Gastrocnemius medialis (tissue), 4 donors: ENCODE data around the gene HDC. TPM values are rescaled to one million over a fixed set of nuclear protein-coding genes. Genes with fewer than 3 reads are reported as not detected.

Experiments
- ATAC-seq, 2 donors: fragments of 150-250 bp; one replicate each; pipeline ENCODE4 v1.9.1; 2016
- DNase-seq, 2 donors: peaks; one replicate each; pipeline ENCODE4 v3.0.0-alpha.2; 2019
- H3K27ac ChIP-seq, 4 donors: fragments of 200-600 bp; sonication (generic); 1 replicate in 1 of 4; 2 replicates in 3 of 4; pipeline ENCODE4 v1.5.1; 2016 to 2018; ENCODE audit warnings: mild to moderate bottlenecking in 2 of 4, moderate library complexity in 1 of 4
- H3K27me3 ChIP-seq, 3 donors: fragments of 200-600 bp; sonication (generic) in 2 of 3; 1 replicate in 1 of 3; 2 replicates in 2 of 3; pipeline versions ENCODE4 v1.5.1 to v1.6.0; 2016 to 2019; ENCODE audit warnings: mild to moderate bottlenecking in 1 of 3, moderate library complexity in 1 of 3
- H3K36me3 ChIP-seq, 2 donors: fragments of 200-600 bp; sonication (generic) in 1 of 2; one replicate each; pipeline ENCODE4 v1.5.1; 2017 to 2018
- H3K4me1 ChIP-seq, 2 donors: fragments of 200-600 bp; sonication (generic) in 1 of 2; one replicate each; pipeline ENCODE4 v1.5.1; 2016 to 2017; ENCODE audit warnings: mild to moderate bottlenecking in 2 of 2
- H3K4me3 ChIP-seq, 4 donors: fragments of 200-600 bp; sonication (generic) in 3 of 4; 1 replicate in 1 of 4; 2 replicates in 3 of 4; pipeline ENCODE4 v1.5.1; 2016 to 2019; ENCODE audit warnings: mild to moderate bottlenecking in 2 of 4
- H3K9me3 ChIP-seq, 3 donors: fragments of 200-600 bp; sonication (generic) in 2 of 3; 1 replicate in 1 of 3; 2 replicates in 2 of 3; pipeline ENCODE4 v1.5.1; 2016 to 2019
- CTCF ChIP-seq, 5 experiments: fragments of 450-650 bp in 3 of 5; fragments of 200-600 bp in 2 of 5; sonication (generic) in 2 of 5; IDR thresholded peaks in 4 of 5; conservative IDR thresholded peaks in 1 of 5; 1 replicate in 4 of 5; 2 replicates in 1 of 5; pipeline ENCODE4 v1.5.1; 2016 to 2019; ENCODE audit warnings: antibody characterized with exemption in 5 of 5, mild to moderate bottlenecking in 3 of 5, moderate library complexity in 3 of 5
- POLR2A ChIP-seq, 2 donors: fragments of 450-650 bp; IDR thresholded peaks; one replicate each; pipeline ENCODE4 v1.6.1; 2017; ENCODE audit warnings: antibody characterized with exemption in 2 of 2, mild to moderate bottlenecking in 2 of 2, moderate library complexity in 2 of 2
- in situ Hi-C, 4 donors: fragments of 200-750 bp; cut with MboI; loops; one replicate each; pipeline versions ENCODE4 v1.15.0 to v1.8.0; 2017; ENCODE audit warnings: low sequenced_read_pairs in 4 of 4
- intact Hi-C: fragments of 100-400 bp; cut with DNase I; formaldehyde crosslinking; loops from one replicate; pipeline ENCODE4 v1.15.1; 2023; ENCODE audit warnings: low total_unique reads
- total RNA-seq, 4 donors: library from RNA; depleted of rRNA; stranded (reverse); fragments of >200 nt; gene quantifications; one replicate each; pipeline versions ENCODE4 v1.1.0 to v1.2.3, GENCODE V29; 2016

The HDC gene
- total RNA-seq, 4 donors from 2014 or later = 0.09 to 0.20 TPM; not detected in 2

- in situ Hi-C loops = no loop called here
- H3K4me3 ChIP-seq = no peak overlapping the region
- no peak overlapping the region for H3K27ac ChIP-seq
- H3K9me3 ChIP-seq = no peaks in the 10 kb centered on the region
- no peaks in the 10 kb centered on the region for H3K36me3 ChIP-seq
- TF ChIP-seq POLR2A (IDR thresholded peaks at IDR 0.05) = no peak
- intact Hi-C loops = no loop called here
- DNase-seq (no peak), ATAC-seq (no peak)
- H3K27me3 ChIP-seq = no peaks in the 10 kb centered on the region
- H3K4me1 ChIP-seq = no peaks in the 10 kb centered on the region
These were observed 9.6 kb upstream of the HDC start for GRCh38 chr15:50275091-50275490.

- Histone ChIP-seq H3K27ac (no peak overlapping the region), H3K4me3 (no peak overlapping the region), H3K4me1 (no peaks in the 10 kb centered on the region), H3K27me3 (no peaks in the 10 kb centered on the region), H3K9me3 (no peaks in the 10 kb centered on the region), H3K36me3 (no peaks in the 10 kb centered on the region)
- in situ Hi-C loops = no loop called here
- DNase-seq (no peak), ATAC-seq (no peak)
- no peak for TF ChIP-seq CTCF (IDR thresholded peaks at IDR 0.05 in 4 of 5, conservative IDR thresholded peaks at IDR 0.05 in 1 of 5)
- no peak for TF ChIP-seq POLR2A (IDR thresholded peaks at IDR 0.05)
- intact Hi-C loops = no loop called here
These were observed 2.1 kb upstream of the HDC start for GRCh38 chr15:50267577-50267976.

- no peaks in the 10 kb centered on the region for H3K27me3 ChIP-seq
- ATAC-seq = no peak
- in situ Hi-C loops = no loop called here
These were observed 3.0 kb downstream of the HDC start for GRCh38 chr15:50262533-50262932.

GRCh38 chr15:50261981-50262380, 3.5 kb downstream of the HDC start:
- Histone ChIP-seq H3K9me3 (no peaks in the 10 kb centered on the region), H3K27ac (no peak overlapping the region), H3K4me3 (no peak overlapping the region), H3K4me1 (no peaks in the 10 kb centered on the region), H3K36me3 (no peaks in the 10 kb centered on the region), H3K27me3 (no peaks in the 10 kb centered on the region)
- ATAC-seq (no peak), DNase-seq (no peak)
- TF ChIP-seq CTCF (IDR thresholded peaks at IDR 0.05 in 4 of 5, conservative IDR thresholded peaks at IDR 0.05 in 1 of 5) = no peak
- intact Hi-C loops (no loop called here), in situ Hi-C loops (no loop called here)

More at GRCh38 chr15:50262533-50262932, 3.0 kb downstream of the HDC start:
- no peak overlapping the region for H3K27ac ChIP-seq
- no peak for DNase-seq
- H3K4me1 ChIP-seq = no peaks in the 10 kb centered on the region
- no peak for TF ChIP-seq CTCF (IDR thresholded peaks at IDR 0.05 in 4 of 5, conservative IDR thresholded peaks at IDR 0.05 in 1 of 5)
- no peak for TF ChIP-seq POLR2A (IDR thresholded peaks at IDR 0.05)
- H3K4me3 ChIP-seq = no peak overlapping the region
- H3K9me3 ChIP-seq = no peaks in the 10 kb centered on the region
- intact Hi-C loops = no loop called here
- H3K36me3 ChIP-seq = no peaks in the 10 kb centered on the region

GRCh38 chr15:50260969-50261496, 4.5 kb downstream of the HDC start:
- in situ Hi-C loops = no loop called here
- H3K4me1 ChIP-seq = no peaks in the 10 kb centered on the region
- H3K27ac ChIP-seq = no peak overlapping the region
- no peaks in the 10 kb centered on the region for H3K27me3 ChIP-seq
- no peak for DNase-seq
- H3K9me3 ChIP-seq = no peaks in the 10 kb centered on the region
- no peak overlapping the region for H3K4me3 ChIP-seq
- intact Hi-C loops = no loop called here
- ATAC-seq = no peak
- H3K36me3 ChIP-seq = no peaks in the 10 kb centered on the region
- no peak for TF ChIP-seq POLR2A (IDR thresholded peaks at IDR 0.05)

GRCh38 chr15:50259276-50259675, 6.2 kb downstream of the HDC start:
- TF ChIP-seq CTCF (IDR thresholded peaks at IDR 0.05 in 4 of 5, conservative IDR thresholded peaks at IDR 0.05 in 1 of 5) = no peak
- no peak for TF ChIP-seq POLR2A (IDR thresholded peaks at IDR 0.05)

More at GRCh38 chr15:50259276-50259675, 6.2 kb downstream of the HDC start:
- H3K4me1 ChIP-seq = no peaks in the 10 kb centered on the region
- H3K27me3 ChIP-seq = no peaks in the 10 kb centered on the region
- intact Hi-C loops = no loop called here
- no peaks in the 10 kb centered on the region for H3K9me3 ChIP-seq
- H3K27ac ChIP-seq = no peak overlapping the region
- ATAC-seq (no peak), DNase-seq (no peak)
- H3K36me3 ChIP-seq = no peaks in the 10 kb centered on the region
- H3K4me3 ChIP-seq = no peak overlapping the region
- in situ Hi-C loops = no loop called here
